Measurements from ENCODE around the gene LGALS4. TPM values are rescaled to one million over a fixed set of nuclear protein-coding genes. Genes with fewer than 3 reads are reported as not detected.

LGALS4 gene
- total RNA-seq, 1 donor from 2014 or later: 0.46 TPM

DNA sequence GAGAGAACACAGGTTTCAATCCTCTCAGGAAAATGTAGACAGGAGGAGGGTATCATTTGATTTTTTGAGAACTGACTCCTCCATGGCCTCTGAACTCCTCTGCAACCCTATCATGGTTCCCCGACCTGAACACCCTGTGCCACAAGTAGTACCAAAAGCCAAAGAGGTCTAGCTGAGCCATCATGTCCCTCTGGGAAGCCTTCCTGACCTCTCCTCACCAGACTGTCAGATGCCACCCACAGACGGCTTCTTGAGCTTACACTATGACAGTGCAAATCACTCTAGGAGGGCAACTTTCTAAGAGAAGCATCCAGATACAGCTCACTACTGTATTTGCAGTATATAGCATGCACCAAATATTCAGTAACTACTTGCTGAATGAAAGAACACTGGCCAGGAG, 33.4 kb upstream of the LGALS4 start:
- TF ChIP-seq, protein P1, sequence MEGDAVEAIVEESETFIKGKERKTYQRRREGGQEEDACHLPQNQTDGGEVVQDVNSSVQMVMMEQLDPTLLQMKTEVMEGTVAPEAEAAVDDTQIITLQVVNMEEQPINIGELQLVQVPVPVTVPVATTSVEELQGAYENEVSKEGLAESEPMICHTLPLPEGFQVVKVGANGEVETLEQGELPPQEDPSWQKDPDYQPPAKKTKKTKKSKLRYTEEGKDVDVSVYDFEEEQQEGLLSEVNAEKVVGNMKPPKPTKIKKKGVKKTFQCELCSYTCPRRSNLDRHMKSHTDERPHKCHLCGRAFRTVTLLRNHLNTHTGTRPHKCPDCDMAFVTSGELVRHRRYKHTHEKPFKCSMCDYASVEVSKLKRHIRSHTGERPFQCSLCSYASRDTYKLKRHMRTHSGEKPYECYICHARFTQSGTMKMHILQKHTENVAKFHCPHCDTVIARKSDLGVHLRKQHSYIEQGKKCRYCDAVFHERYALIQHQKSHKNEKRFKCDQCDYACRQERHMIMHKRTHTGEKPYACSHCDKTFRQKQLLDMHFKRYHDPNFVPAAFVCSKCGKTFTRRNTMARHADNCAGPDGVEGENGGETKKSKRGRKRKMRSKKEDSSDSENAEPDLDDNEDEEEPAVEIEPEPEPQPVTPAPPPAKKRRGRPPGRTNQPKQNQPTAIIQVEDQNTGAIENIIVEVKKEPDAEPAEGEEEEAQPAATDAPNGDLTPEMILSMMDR (IDR thresholded peaks at IDR 0.05; ENCODE audit: unreplicated experiment): no peak
- no peak for DNase-seq (ENCODE audit: low spot score)
- Mint-ChIP-seq H3K27ac (ENCODE audit: unreplicated experiment) (peak overlapping the region; percentile 42), H3K9me3 (ENCODE audit: unreplicated experiment) (no peaks in the 10 kb centered on the region), H3K27me3 (ENCODE audit: unreplicated experiment) (peaks cover 13% of the 10 kb centered on the region), H3K4me1 (ENCODE audit: unreplicated experiment) (peaks cover 29% of the 10 kb centered on the region), H3K36me3 (ENCODE audit: low read depth, unreplicated experiment) (peaks cover 69% of the 10 kb centered on the region), H3K4me3 (ENCODE audit: unreplicated experiment) (peak overlapping the region; percentile 42)

DNA sequence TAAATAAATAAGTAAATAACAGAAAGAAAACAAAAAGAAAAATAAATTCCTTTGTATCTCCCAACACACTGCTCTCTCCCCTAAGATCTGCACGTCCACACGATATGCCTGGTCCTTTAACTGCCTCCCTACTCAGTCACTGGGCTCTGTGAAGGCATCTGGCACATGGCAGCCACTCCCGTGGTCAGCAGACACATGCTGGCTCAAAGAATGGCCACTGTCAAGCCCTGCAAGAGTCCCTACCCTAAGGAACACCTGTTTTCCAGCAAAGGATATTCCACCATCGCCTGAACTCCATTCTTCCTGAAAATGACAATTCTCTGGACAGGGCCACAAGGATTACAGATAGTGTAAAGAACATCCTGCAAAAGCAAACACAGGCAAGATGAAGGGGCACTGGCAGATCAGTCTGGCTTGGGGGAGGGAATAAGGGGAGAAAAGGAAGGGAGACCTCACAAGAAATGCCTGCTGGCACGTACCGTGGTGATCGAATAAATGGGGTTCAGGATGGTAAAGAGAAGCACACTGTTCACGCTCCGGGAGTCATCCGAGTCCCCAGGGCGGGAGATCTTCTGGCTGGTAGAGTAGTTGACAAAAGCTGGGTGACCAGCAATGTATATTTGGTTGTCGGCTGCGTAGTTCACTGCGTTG, 32.8 kb upstream of the LGALS4 start:
- peaks cover 24% of the 10 kb centered on the region for H3K4me1 Mint-ChIP-seq (ENCODE audit: unreplicated experiment)
- no peaks in the 10 kb centered on the region for H3K9me3 Mint-ChIP-seq (ENCODE audit: unreplicated experiment)
- TF ChIP-seq, protein P1 (IDR thresholded peaks at IDR 0.05; ENCODE audit: unreplicated experiment): no peak
- peak overlapping the region; percentile 44 for H3K4me3 Mint-ChIP-seq (ENCODE audit: unreplicated experiment)
- peaks cover 75% of the 10 kb centered on the region for H3K36me3 Mint-ChIP-seq (ENCODE audit: low read depth, unreplicated experiment)
- peaks cover 12% of the 10 kb centered on the region for H3K27me3 Mint-ChIP-seq (ENCODE audit: unreplicated experiment)
- DNase-seq (ENCODE audit: low spot score): no peak
- H3K27ac Mint-ChIP-seq (ENCODE audit: unreplicated experiment): peak overlapping the region; percentile 7

DNA sequence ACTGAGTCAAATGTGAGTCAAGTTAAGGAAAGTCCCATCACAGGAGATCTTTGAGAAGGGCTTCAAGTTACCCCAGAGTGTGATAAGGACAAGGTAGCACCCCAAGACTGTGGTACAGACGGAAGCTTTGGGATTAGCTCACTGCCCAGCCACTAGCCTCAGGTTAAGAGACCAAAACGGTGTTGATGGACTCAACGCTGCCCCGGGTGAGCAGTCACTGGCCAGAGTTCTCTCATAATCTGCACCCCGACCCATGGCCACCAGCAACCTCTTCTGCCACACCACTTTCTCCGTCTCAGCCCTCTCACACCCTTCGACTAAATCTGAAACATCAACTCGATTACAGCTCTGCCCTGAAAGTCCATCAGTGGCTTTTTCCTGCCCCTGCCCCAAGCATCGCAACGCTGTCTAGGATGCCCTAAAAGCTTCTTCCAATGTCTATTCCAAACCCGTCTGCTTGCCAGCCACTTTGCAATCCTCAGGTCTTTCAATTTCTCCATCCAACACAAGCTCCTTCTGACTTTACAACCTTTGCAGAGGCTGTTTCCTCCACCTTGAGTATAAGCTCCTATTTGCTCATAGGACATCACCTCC, 31.4 kb upstream of the LGALS4 start:
- DNase-seq (ENCODE audit: low spot score): no peak
- TF ChIP-seq, protein P1 (IDR thresholded peaks at IDR 0.05; ENCODE audit: unreplicated experiment): no peak
- H3K27me3 Mint-ChIP-seq (ENCODE audit: unreplicated experiment): peaks cover 8% of the 10 kb centered on the region
- peaks cover 20% of the 10 kb centered on the region for H3K4me1 Mint-ChIP-seq (ENCODE audit: unreplicated experiment)
- peaks cover 78% of the 10 kb centered on the region for H3K36me3 Mint-ChIP-seq (ENCODE audit: low read depth, unreplicated experiment)
- peak overlapping the region; percentile 28 for H3K27ac Mint-ChIP-seq (ENCODE audit: unreplicated experiment)
- H3K9me3 Mint-ChIP-seq (ENCODE audit: unreplicated experiment): no peaks in the 10 kb centered on the region
- H3K4me3 Mint-ChIP-seq (ENCODE audit: unreplicated experiment): peak overlapping the region; percentile 54

DNA sequence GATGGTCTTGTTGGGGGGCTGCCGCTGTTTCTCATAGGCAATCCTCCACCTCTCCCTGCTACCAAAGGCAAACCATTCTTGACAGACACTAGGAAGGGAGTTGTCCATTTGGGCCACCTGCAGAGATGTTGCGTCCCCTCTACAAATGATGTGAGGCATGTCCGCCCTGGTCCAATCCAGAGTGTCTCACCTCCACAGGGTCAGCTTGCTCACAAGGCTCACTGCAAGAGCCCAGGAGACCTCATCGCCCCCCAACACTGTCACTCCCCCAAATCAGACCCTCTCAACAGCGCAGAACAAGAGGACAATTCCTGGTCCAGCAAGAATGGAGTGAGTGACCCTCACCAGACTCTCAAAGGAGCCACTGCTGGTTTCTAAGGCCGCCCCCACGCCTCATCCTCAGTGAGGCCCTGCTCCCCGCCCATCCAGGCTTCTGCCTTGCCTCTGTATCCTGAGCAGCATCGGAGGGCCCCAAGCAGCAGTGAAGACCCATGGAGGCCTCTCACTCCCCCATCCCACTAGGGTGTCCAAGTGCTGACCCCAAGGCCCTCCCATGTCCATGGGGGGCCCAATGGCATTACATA, 30.5 kb upstream of the LGALS4 start:
- H3K27ac Mint-ChIP-seq (ENCODE audit: unreplicated experiment): no peak overlapping the region

More for the DNA sequence above, 30.5 kb upstream of the LGALS4 start:
- Mint-ChIP-seq H3K9me3 (ENCODE audit: unreplicated experiment) (no peaks in the 10 kb centered on the region), H3K4me3 (ENCODE audit: unreplicated experiment) (no peak overlapping the region), H3K4me1 (ENCODE audit: unreplicated experiment) (peaks cover 12% of the 10 kb centered on the region), H3K27me3 (ENCODE audit: unreplicated experiment) (peaks cover 3% of the 10 kb centered on the region), H3K36me3 (ENCODE audit: low read depth, unreplicated experiment) (peaks cover 78% of the 10 kb centered on the region)
- TF ChIP-seq, protein P1 (IDR thresholded peaks at IDR 0.05; ENCODE audit: unreplicated experiment): no peak
- DNase-seq (ENCODE audit: low spot score): no peak

All from endothelial cell (in vitro differentiated cells).